ENCODE measurements around the gene CMPK1. TPM values are rescaled to one million over a fixed set of nuclear protein-coding genes. Genes with fewer than 3 reads are reported as not detected.

Gene CMPK1
- total and polyA plus RNA-seq, 2 experiments from 2014 or later = 114 to 206 TPM

DNA sequence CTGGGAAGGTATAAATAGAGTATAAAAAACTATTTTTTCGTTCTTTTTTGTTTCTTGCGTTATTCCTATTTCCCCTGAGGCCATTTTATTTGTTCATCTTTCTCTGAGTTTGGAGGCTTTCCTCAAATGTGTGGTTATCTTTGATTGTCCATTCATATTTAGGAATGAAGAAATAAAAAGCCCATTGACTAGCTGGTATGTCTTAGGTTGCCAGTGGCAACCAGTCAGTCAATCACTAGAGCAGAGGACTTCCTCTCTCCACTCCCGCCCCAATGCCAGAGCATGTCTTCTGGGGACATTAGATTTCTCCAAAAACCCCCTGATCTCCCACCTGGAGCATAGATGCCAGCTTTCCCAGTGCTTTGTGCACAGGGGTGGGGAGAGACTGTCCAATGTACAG lies 61.8 kb downstream of the CMPK1 start:
- H3K4me3 ChIP-seq = no peak overlapping the region

DNA sequence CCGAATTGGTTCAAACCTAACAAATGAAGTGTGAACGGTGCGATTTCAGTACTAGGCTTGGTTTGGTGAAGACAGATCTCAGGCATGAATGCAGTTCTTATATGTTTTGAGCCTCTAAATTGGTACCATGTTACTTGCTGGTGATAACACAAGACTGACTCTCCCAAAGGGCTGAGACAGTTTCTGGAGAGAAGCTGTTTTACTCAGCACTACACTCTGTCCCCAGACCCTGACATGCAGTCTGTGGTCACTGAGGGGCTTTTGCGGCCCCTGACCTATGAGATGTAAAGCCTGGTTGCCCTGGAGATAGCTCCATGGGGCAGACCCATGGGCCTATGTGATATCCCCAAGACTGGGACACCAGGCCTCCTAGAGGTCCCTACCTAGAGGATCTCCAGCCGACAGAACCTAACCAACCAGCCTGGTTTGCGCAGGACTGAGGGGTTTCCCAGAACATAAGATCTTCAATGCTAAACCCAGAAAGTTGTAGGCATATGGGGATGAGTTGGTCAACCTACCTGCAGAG lies 63.1 kb downstream of the CMPK1 start:
- Histone ChIP-seq H3K4me2 (no peak overlapping the region), H3K27me3 (peaks cover 9% of the 10 kb centered on the region), H4K20me1 (ENCODE audit: insufficient read depth, poor library complexity, severe bottlenecking) (no peaks in the 10 kb centered on the region), H3K4me3 (no peak overlapping the region), H3K9me2 (replicated peaks; ENCODE audit: insufficient read depth) (no peaks in the 10 kb centered on the region), H3K36me3 (replicated peaks; ENCODE audit: insufficient read depth, low read depth) (no peaks in the 10 kb centered on the region), H3K79me2 (no peaks in the 10 kb centered on the region), H2AFZ (no peak overlapping the region), H3K9me3 (ENCODE audit: low read depth) (no peaks in the 10 kb centered on the region), H3K4me1 (ENCODE audit: insufficient read depth) (peaks cover 6% of the 10 kb centered on the region), H3K27ac (no peak overlapping the region)
- 96% methylated on average over 6 of the region's 6 CpGs for WGBS (ENCODE audit: low lambda C conversion rate, missing lambda C conversion rate)
- no peak for DNase-seq (ENCODE audit: low spot score)
- TF ChIP-seq EZH2phosphoT487 (IDR thresholded peaks at IDR 0.05; ENCODE audit: low read depth, severe bottlenecking, unreplicated experiment) (no peak), EZH2 (IDR thresholded peaks at IDR 0.05; ENCODE audit: borderline replicate concordance) (no peak)
- TF ChIP-seq, protein P1, sequence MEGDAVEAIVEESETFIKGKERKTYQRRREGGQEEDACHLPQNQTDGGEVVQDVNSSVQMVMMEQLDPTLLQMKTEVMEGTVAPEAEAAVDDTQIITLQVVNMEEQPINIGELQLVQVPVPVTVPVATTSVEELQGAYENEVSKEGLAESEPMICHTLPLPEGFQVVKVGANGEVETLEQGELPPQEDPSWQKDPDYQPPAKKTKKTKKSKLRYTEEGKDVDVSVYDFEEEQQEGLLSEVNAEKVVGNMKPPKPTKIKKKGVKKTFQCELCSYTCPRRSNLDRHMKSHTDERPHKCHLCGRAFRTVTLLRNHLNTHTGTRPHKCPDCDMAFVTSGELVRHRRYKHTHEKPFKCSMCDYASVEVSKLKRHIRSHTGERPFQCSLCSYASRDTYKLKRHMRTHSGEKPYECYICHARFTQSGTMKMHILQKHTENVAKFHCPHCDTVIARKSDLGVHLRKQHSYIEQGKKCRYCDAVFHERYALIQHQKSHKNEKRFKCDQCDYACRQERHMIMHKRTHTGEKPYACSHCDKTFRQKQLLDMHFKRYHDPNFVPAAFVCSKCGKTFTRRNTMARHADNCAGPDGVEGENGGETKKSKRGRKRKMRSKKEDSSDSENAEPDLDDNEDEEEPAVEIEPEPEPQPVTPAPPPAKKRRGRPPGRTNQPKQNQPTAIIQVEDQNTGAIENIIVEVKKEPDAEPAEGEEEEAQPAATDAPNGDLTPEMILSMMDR (IDR thresholded peaks at IDR 0.05; ENCODE audit: poor library complexity) = no peak

More for the DNA sequence above, 61.8 kb downstream of the CMPK1 start:
- H2AFZ ChIP-seq = no peak overlapping the region
- no peak overlapping the region for H3K27ac ChIP-seq
- no peaks in the 10 kb centered on the region for H3K79me2 ChIP-seq
- H3K4me1 ChIP-seq (ENCODE audit: insufficient read depth) = no peaks in the 10 kb centered on the region
- no peaks in the 10 kb centered on the region for H3K9me2 ChIP-seq (replicated peaks; ENCODE audit: insufficient read depth)
- DNase-seq (ENCODE audit: low spot score) = no peak
- no peaks in the 10 kb centered on the region for H4K20me1 ChIP-seq (ENCODE audit: insufficient read depth, poor library complexity, severe bottlenecking)
- H3K4me2 ChIP-seq = no peak overlapping the region
- no peaks in the 10 kb centered on the region for H3K36me3 ChIP-seq (replicated peaks; ENCODE audit: insufficient read depth, low read depth)
- 87% methylated on average over 3 of the region's 3 CpGs for WGBS (ENCODE audit: low lambda C conversion rate, missing lambda C conversion rate)
- H3K27me3 ChIP-seq = peaks cover 5% of the 10 kb centered on the region
- H3K9me3 ChIP-seq (ENCODE audit: low read depth) = no peaks in the 10 kb centered on the region
- no peak for TF ChIP-seq EZH2 (IDR thresholded peaks at IDR 0.05; ENCODE audit: borderline replicate concordance)
- TF ChIP-seq, protein P1 (IDR thresholded peaks at IDR 0.05; ENCODE audit: poor library complexity) = no peak
- no peak for TF ChIP-seq EZH2phosphoT487 (IDR thresholded peaks at IDR 0.05; ENCODE audit: low read depth, severe bottlenecking, unreplicated experiment)

DNA sequence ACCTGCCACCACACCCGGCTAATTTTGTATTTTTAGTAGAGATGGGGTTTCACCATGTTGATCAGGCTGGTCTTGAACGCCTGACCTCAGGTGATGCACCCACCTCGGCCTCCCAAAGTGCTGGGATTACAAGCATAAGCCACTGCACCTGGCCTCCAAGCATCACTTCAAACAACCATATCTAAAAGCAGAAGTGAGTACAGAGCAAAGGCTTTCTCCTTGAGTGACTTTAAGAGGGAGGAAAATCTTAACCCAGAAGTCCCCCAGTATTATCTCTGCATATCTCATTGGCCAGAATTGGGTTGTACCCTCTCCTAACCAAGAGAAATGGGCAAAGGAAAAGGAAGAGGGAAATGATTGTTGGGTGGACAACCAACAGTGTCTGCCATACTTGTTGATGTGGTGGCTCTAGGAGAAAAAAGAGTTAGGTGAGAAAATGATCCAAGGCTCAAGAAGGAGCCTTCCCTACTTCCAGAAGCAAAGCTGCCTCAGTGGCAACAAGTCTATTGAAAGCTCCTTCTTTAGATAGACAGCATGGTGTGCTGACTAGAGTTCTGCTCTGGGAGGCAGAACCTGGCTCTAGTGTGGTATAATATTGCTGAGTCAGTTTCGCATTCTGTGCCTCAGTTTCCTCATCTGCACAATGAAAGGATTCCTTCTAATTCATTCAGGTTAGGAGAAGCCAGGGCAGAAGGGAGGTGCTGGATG lies 65.7 kb downstream of the CMPK1 start:
- Histone ChIP-seq H3K4me1 (ENCODE audit: insufficient read depth) (peaks cover 11% of the 10 kb centered on the region), H3K79me2 (no peaks in the 10 kb centered on the region), H3K36me3 (replicated peaks; ENCODE audit: insufficient read depth, low read depth) (no peaks in the 10 kb centered on the region), H3K27ac (no peak overlapping the region), H3K4me3 (no peak overlapping the region), H4K20me1 (ENCODE audit: insufficient read depth, poor library complexity, severe bottlenecking) (no peaks in the 10 kb centered on the region), H3K27me3 (peaks cover 9% of the 10 kb centered on the region), H3K9me2 (replicated peaks; ENCODE audit: insufficient read depth) (no peaks in the 10 kb centered on the region), H3K4me2 (no peak overlapping the region), H2AFZ (no peak overlapping the region), H3K9me3 (ENCODE audit: low read depth) (no peaks in the 10 kb centered on the region)
- 89% methylated on average over 4 of the region's 4 CpGs for WGBS (ENCODE audit: low lambda C conversion rate, missing lambda C conversion rate)
- DNase-seq (ENCODE audit: low spot score) = no peak
- TF ChIP-seq, protein P1 (IDR thresholded peaks at IDR 0.05; ENCODE audit: poor library complexity) = no peak
- no peak for TF ChIP-seq EZH2 (IDR thresholded peaks at IDR 0.05; ENCODE audit: borderline replicate concordance)
- TF ChIP-seq EZH2phosphoT487 (IDR thresholded peaks at IDR 0.05; ENCODE audit: low read depth, severe bottlenecking, unreplicated experiment) = no peak

Measured in hepatocyte (in vitro differentiated cells).